GM23248 (cell line): ENCODE results near the gene STT3A. TPM values are rescaled to one million over a fixed set of nuclear protein-coding genes. Genes with fewer than 3 reads are reported as not detected.

Experiments used
- DNase-seq: peaks from one replicate; pipeline ENCODE4 v3.0.0-alpha.2; 2015
- H2AFZ ChIP-seq: fragments of 200-600 bp; sonication (generic); 2 replicates; pipeline ENCODE4 v1.6.1; 2016; ENCODE audit warnings: antibody characterized with exemption
- H3F3A ChIP-seq: fragments of 200-600 bp; sonication (generic); 2 replicates; pipeline ENCODE4 v1.6.1; 2016; ENCODE audit warnings: mild to moderate bottlenecking, antibody characterized with exemption, mixed run types; ENCODE audit not compliant: insufficient read depth
- H3K27ac ChIP-seq: fragments of 200-600 bp; sonication (generic); 2 replicates; pipeline ENCODE4 v1.5.1; 2016; ENCODE audit warnings: mild to moderate bottlenecking
- H3K27me3 ChIP-seq: fragments of 200-600 bp; sonication (generic); replicated peaks from 2 replicates; pipeline ENCODE4 v1.6.1; 2016; ENCODE audit warnings: mild to moderate bottlenecking; ENCODE audit not compliant: insufficient read depth
- H3K36me3 ChIP-seq: fragments of 200-600 bp; sonication (generic); 2 replicates; pipeline ENCODE4 v1.6.1; 2016; ENCODE audit warnings: low read depth, mild to moderate bottlenecking
- H3K4me1 ChIP-seq: fragments of 200-600 bp; sonication (generic); 2 replicates; pipeline ENCODE4 v1.6.1; 2016; ENCODE audit warnings: mild to moderate bottlenecking; ENCODE audit not compliant: insufficient read depth
- H3K4me2 ChIP-seq: fragments of 200-600 bp; sonication (generic); one replicate; pipeline ENCODE4 v1.6.1; 2016; ENCODE audit warnings: mild to moderate bottlenecking; ENCODE audit not compliant: unreplicated experiment
- H3K4me3 ChIP-seq: fragments of 200-600 bp; sonication (generic); 2 replicates; pipeline ENCODE4 v1.5.1; 2016; ENCODE audit warnings: mild to moderate bottlenecking
- H3K79me2 ChIP-seq: fragments of 200-600 bp; sonication (generic); 2 replicates; pipeline ENCODE4 v1.6.1; 2016; ENCODE audit warnings: mild to moderate bottlenecking; ENCODE audit not compliant: insufficient read depth
- H3K9ac ChIP-seq: fragments of 200-600 bp; sonication (generic); 2 replicates; pipeline ENCODE4 v1.6.1; 2016; ENCODE audit warnings: mild to moderate bottlenecking
- H3K9me2 ChIP-seq: fragments of 200-600 bp; sonication (generic); 2 replicates; pipeline ENCODE4 v1.6.1; 2016; ENCODE audit warnings: mixed run types, mild to moderate bottlenecking, moderate library complexity; ENCODE audit not compliant: insufficient read depth
- H3K9me3 ChIP-seq: fragments of 200-600 bp; sonication (generic); one replicate; pipeline ENCODE4 v1.6.1; 2017; ENCODE audit warnings: low read depth
- H4K20me1 ChIP-seq: fragments of 200-600 bp; sonication (generic); 2 replicates; pipeline ENCODE4 v1.6.0; 2016; ENCODE audit not compliant: insufficient read depth
- EZH2 ChIP-seq: fragments of 200-600 bp; sonication (generic); IDR thresholded peaks from 2 replicates; pipeline ENCODE4 v1.6.1; 2018; ENCODE audit warnings: antibody characterized with exemption, mild to moderate bottlenecking; ENCODE audit not compliant: insufficient read depth, poor library complexity, severe bottlenecking
- EZH2phosphoT487 ChIP-seq: fragments of 200-600 bp; sonication (generic); IDR thresholded peaks from 2 replicates; pipeline ENCODE4 v1.6.1; 2018; ENCODE audit warnings: antibody characterized with exemption, moderate library complexity, mild to moderate bottlenecking, low read depth; ENCODE audit not compliant: insufficient read depth
- WGBS, 2 experiments: methylation state at CpG; one replicate each; pipeline ENCODE4 v1.1.6; 2015 to 2017; ENCODE audit warnings: low lambda C conversion rate in 2 of 2, low coverage in 1 of 2; ENCODE audit errors: missing lambda C conversion rate in 2 of 2; 5-methylcytosine and 5-hydroxymethylcytosine counted together
- in situ Hi-C: fragments of 300-500 bp; cut with MboI; formaldehyde crosslinking; loops from 2 replicates; pipeline ENCODE4 v1.15.0; 2020
- polyA plus RNA-seq: library from polyadenylated mRNA; unstranded; fragments of >200 nt; fragmentation: Nextera tagmentation; extraction: Ambion mirVana; gene quantifications from 2 replicates; pipeline ENCODE4 v1.2.1, GENCODE V29; 2016
- small RNA-seq: library from RNA; depleted of rRNA; stranded (forward); fragments of <200 nt; gene quantifications from one replicate; pipeline ENCODE3, GENCODE V24; 2014; ENCODE audit warnings: low read depth, low replicate concordance
- total RNA-seq: library from RNA; depleted of rRNA; stranded (reverse); fragments of >200 nt; shearing (Covaris generic); gene quantifications from 2 replicates; pipeline ENCODE4 v1.2.3, GENCODE V29; 2014; rRNA removed

Gene STT3A
- total and polyA plus RNA-seq, 2 experiments from 2014 or later, result 245 to 289 TPM

- H3K79me2 ChIP-seq, result peaks cover 5% of the 10 kb centered on the region; the same call in 1 of the 2 replicates
These were observed 71.3 kb downstream of the STT3A start for GRCh38 chr11:125663910-125664309.

GRCh38 chr11:125667151-125667550, 74.5 kb downstream of the STT3A start:
- Histone ChIP-seq H3K79me2 (peaks cover 5% of the 10 kb centered on the region; the same call in 1 of the 2 replicates), H3K27me3 (no peaks in the 10 kb centered on the region), H3K4me3 (no peak overlapping the region), H3K9me3 (no peaks in the 10 kb centered on the region), H3K9ac (no peak overlapping the region), H3K4me2 (no peak overlapping the region), H3F3A (no peaks in the 10 kb centered on the region), H3K4me1 (no peaks in the 10 kb centered on the region), H3K27ac (no peak overlapping the region), H2AFZ (no peak overlapping the region), H4K20me1 (no peaks in the 10 kb centered on the region), H3K36me3 (peaks cover 23% of the 10 kb centered on the region), H3K9me2 (no peaks in the 10 kb centered on the region)
- no peak for DNase-seq
- in situ Hi-C loops, result no loop called here
- TF ChIP-seq EZH2phosphoT487 (no peak), EZH2 (no peak)
- 95 to 98% methylated on average over 2 of the region's 2 CpGs for WGBS, 2 experiments

More at GRCh38 chr11:125663910-125664309, 71.3 kb downstream of the STT3A start:
- WGBS, 2 experiments, result 82 to 100% methylated on average over 1 to 3 of the region's 3 CpGs
- in situ Hi-C loops, result no loop called here
- H2AFZ ChIP-seq, result no peak overlapping the region
- no peak overlapping the region for H3K27ac ChIP-seq
- TF ChIP-seq EZH2, result no peak
- no peak for TF ChIP-seq EZH2phosphoT487
- no peaks in the 10 kb centered on the region for H4K20me1 ChIP-seq
- H3F3A ChIP-seq, result no peaks in the 10 kb centered on the region
- H3K9me2 ChIP-seq, result no peaks in the 10 kb centered on the region
- DNase-seq, result peak; percentile 7
- H3K4me2 ChIP-seq, result no peak overlapping the region
- H3K4me3 ChIP-seq, result no peak overlapping the region
- no peak overlapping the region for H3K9ac ChIP-seq
- no peaks in the 10 kb centered on the region for H3K27me3 ChIP-seq
- H3K4me1 ChIP-seq, result no peaks in the 10 kb centered on the region
- no peaks in the 10 kb centered on the region for H3K9me3 ChIP-seq
- peaks cover 17% of the 10 kb centered on the region for H3K36me3 ChIP-seq

GRCh38 chr11:125670172-125670571, 77.5 kb downstream of the STT3A start:
- H3K4me2 ChIP-seq, result no peak overlapping the region
- no peak overlapping the region for H3K4me3 ChIP-seq
- H3K4me1 ChIP-seq, result no peaks in the 10 kb centered on the region
- no peaks in the 10 kb centered on the region for H4K20me1 ChIP-seq
- H3K9me3 ChIP-seq, result no peaks in the 10 kb centered on the region
- in situ Hi-C loops, result no loop called here
- no peak overlapping the region for H3K27ac ChIP-seq
- no peak overlapping the region for H3K9ac ChIP-seq
- DNase-seq, result no peak
- no peaks in the 10 kb centered on the region for H3F3A ChIP-seq
- TF ChIP-seq EZH2, result no peak
- TF ChIP-seq EZH2phosphoT487, result no peak
- no peaks in the 10 kb centered on the region for H3K9me2 ChIP-seq
- 96 to 98% methylated on average over 1 of the region's 1 CpG for WGBS, 2 experiments
- no peak overlapping the region for H2AFZ ChIP-seq
- no peaks in the 10 kb centered on the region for H3K27me3 ChIP-seq
- H3K79me2 ChIP-seq, result peaks cover 5% of the 10 kb centered on the region; the same call in 1 of the 2 replicates
- H3K36me3 ChIP-seq, result peaks cover 13% of the 10 kb centered on the region; the same call in 1 of the 2 replicates

GRCh38 chr11:125671561-125671960, 78.9 kb downstream of the STT3A start:
- DNase-seq, result no peak
- no peaks in the 10 kb centered on the region for H4K20me1 ChIP-seq
- no peaks in the 10 kb centered on the region for H3K9me3 ChIP-seq
- no peak for TF ChIP-seq EZH2phosphoT487
- no peaks in the 10 kb centered on the region for H3K9me2 ChIP-seq
- in situ Hi-C loops, result no loop called here
- H3K9ac ChIP-seq, result no peak overlapping the region
- H3K36me3 ChIP-seq, result peaks cover 12% of the 10 kb centered on the region; the same call in 1 of the 2 replicates
- H3K79me2 ChIP-seq, result peaks cover 5% of the 10 kb centered on the region; the same call in 1 of the 2 replicates
- H3K27me3 ChIP-seq, result no peaks in the 10 kb centered on the region
- H3K4me2 ChIP-seq, result no peak overlapping the region
- no peak overlapping the region for H3K4me3 ChIP-seq
- no peak overlapping the region for H3K27ac ChIP-seq
- H3K4me1 ChIP-seq, result no peaks in the 10 kb centered on the region
- H3F3A ChIP-seq, result no peaks in the 10 kb centered on the region
- no peak overlapping the region for H2AFZ ChIP-seq
- WGBS, 2 experiments, result 100% methylated on average over 2 of the region's 2 CpGs

Small RNA genes lying within 50 kb of the gene (small RNA-seq; reads per million reads assigned to genes)
- gene RNU2-35P, result 18.5 reads per million, percentile 88 among the genes with 10 or more reads in this experiment
- not detected for gene RNU6-1156P

Other genes starting within 250 kb of the STT3A start
- gene FEZ1, start 96.6 kb upstream of the STT3A start, total RNA-seq, result 35.9 and 53.9 TPM in 2 replicates
- 58.8 and 64.1 TPM in 2 replicates for gene FEZ1, start 96.6 kb upstream of the STT3A start, polyA plus RNA-seq
- 124 and 145 TPM in 2 replicates for gene EI24, start 23.4 kb upstream of the STT3A start, total RNA-seq
- 139 and 140 TPM in 2 replicates for gene EI24, start 23.4 kb upstream of the STT3A start, polyA plus RNA-seq
- gene CHEK1, start 32.3 kb downstream of the STT3A start, total RNA-seq, result 16.8 and 23.4 TPM in 2 replicates
- gene CHEK1, start 32.3 kb downstream of the STT3A start, polyA plus RNA-seq, result 15.1 and 16.8 TPM in 2 replicates
- gene ACRV1, start 88.0 kb downstream of the STT3A start, total RNA-seq, result not detected in 2 replicates
- gene ACRV1, start 88.0 kb downstream of the STT3A start, polyA plus RNA-seq, result 0.10 and 0.22 TPM in 2 replicates
- gene PATE1, start 153.4 kb downstream of the STT3A start, total RNA-seq, result not detected in 2 replicates
- not detected in 2 replicates for gene PATE1, start 153.4 kb downstream of the STT3A start, polyA plus RNA-seq
- gene PATE2, start 186.0 kb downstream of the STT3A start, total RNA-seq, result not detected in 2 replicates
- not detected in 2 replicates for gene PATE2, start 186.0 kb downstream of the STT3A start, polyA plus RNA-seq
- not detected in 2 replicates for gene PATE3, start 195.3 kb downstream of the STT3A start, total RNA-seq
- not detected in 2 replicates for gene PATE3, start 195.3 kb downstream of the STT3A start, polyA plus RNA-seq
- gene PATE4, start 240.5 kb downstream of the STT3A start, total RNA-seq, result not detected in 2 replicates
- gene PATE4, start 240.5 kb downstream of the STT3A start, polyA plus RNA-seq, result not detected in 2 replicates